Stimulated activated CD8-positive, alpha-beta memory T cell treated with anti-CD3 and anti-CD28 coated beads, Interleukin-7, amount 100 ng/mL, for 1 hour (primary cell): ENCODE results near the gene RECQL.
"Not testable (repeated sequence)": the region's sequence is repeated elsewhere in the genome, so short reads cannot be mapped to it uniquely, and the experiment has no call there.

Experiments
- DNase-seq, 2 donors: peaks; one replicate each; pipeline ENCODE4 v3.0.0-alpha.2; 2020; ENCODE audit warnings: low read depth in 2 of 2

RECQL gene

DNA sequence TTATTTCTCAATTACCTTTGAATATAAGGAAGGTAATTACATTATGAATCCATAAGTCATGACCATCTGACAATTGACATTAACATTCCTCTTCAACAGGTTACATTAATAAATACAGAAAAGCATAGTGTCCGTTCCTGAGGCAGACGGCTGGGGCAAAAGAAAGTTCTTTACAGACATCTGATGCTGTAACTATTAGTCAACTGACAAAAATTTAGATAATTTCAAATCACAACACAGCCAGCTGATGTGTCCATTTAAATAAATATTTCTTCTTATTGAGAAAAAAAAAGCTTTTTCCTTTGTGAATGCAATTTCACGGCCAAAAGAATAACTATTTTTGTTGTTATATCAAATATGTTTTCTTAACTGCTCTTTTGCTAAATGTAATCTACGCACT, 73.2 kb downstream of the RECQL start:
- no peak for DNase-seq

- DNase-seq: not testable (repeated sequence)
Measured at GRCh38 chr12:21419009-21419699, 82.3 kb downstream of the RECQL start.
